ENCODE results near the gene ST3GAL4.

Gene ST3GAL4

GRCh38 chr11:126430581-126431335 is 75.3 kb downstream of the ST3GAL4 start:
- no peak for DNase-seq (ENCODE audit: low spot score)
- TF ChIP-seq CTCF (IDR thresholded peaks at IDR 0.05; ENCODE audit: extremely low read depth, missing control alignments): no peak

DNA sequence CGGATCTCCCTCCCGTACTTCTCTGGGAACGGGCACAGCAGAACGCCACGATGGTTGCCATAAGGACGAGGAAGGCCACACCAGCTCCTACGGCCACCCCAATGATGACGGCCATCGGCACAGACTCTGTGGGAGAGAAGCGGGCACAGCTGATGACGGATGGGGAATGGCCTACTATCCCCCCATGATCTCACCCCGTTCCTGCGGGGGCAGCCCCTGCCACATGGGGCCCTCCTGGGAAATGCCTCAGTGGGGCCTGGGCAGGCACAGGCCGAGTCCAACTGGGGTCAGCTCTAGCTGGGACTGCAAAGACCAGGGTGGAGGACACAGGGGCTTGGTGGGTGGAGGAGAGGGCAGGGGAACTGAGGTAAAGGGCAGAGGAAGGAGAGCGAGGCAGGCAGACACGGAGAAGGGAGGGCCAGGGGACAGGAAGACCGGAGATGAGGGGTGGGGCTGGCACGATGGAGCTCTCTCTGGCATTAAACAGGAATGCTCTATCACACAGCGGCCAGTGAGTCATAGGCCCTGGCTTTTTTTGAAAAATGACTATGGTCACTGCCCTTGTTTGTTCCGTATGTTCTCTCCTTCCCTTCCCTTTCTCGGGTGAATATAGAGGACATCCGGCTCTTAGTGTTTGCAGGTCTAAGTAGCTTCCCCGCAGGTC is 76.0 kb downstream of the ST3GAL4 start:
- DNase-seq (ENCODE audit: low spot score): no peak
- no peak for TF ChIP-seq CTCF (IDR thresholded peaks at IDR 0.05; ENCODE audit: extremely low read depth, missing control alignments)

DNA sequence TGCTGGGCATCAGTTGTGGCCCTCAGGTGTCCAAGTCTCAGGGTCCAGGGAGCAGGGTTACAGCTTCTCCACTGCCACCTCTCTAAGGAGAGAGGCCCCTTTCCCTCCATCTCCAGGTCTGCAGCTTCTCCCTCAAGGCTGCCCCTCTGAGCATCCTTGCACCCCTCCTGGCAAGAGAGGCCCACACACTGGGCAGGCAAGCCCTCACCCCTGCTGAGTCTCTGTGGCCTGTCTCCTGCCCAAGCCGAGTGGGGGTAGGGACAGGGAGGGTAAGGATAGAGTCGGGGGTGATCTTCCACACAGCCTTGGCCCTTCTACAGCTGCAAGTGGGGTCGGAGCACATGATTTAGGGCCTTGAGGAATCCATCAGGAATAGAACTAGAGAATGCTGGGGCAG is 76.6 kb downstream of the ST3GAL4 start:
- no peak for TF ChIP-seq CTCF (IDR thresholded peaks at IDR 0.05; ENCODE audit: extremely low read depth, missing control alignments)
- DNase-seq (ENCODE audit: low spot score): no peak

DNA sequence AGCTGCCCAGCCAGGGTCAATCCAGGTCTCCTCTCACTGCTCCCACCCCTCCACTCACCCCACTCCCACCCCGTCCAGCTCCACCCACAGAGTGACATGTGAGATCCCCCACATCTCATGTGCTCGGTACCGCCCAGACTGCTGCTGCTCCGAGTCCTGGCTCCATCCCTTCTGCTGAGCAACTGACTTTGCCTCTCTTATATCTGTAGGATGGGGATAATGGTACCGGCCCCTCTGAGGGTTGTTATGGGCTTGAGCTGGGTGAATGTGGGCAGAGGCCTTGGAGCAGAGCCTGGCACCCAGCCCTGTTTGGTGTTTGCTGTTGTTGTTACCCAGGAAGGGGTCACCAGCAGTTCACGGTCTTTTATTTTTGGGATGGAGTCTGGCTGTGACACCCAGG is 77.0 kb downstream of the ST3GAL4 start:
- no peak for DNase-seq (ENCODE audit: low spot score)
- TF ChIP-seq CTCF (IDR thresholded peaks at IDR 0.05; ENCODE audit: extremely low read depth, missing control alignments): no peak

- TF ChIP-seq CTCF (IDR thresholded peaks at IDR 0.05; ENCODE audit: extremely low read depth, missing control alignments): no peak
- no peak for DNase-seq (ENCODE audit: low spot score)
These were observed 77.9 kb downstream of the ST3GAL4 start for GRCh38 chr11:126433244-126433846.

DNA sequence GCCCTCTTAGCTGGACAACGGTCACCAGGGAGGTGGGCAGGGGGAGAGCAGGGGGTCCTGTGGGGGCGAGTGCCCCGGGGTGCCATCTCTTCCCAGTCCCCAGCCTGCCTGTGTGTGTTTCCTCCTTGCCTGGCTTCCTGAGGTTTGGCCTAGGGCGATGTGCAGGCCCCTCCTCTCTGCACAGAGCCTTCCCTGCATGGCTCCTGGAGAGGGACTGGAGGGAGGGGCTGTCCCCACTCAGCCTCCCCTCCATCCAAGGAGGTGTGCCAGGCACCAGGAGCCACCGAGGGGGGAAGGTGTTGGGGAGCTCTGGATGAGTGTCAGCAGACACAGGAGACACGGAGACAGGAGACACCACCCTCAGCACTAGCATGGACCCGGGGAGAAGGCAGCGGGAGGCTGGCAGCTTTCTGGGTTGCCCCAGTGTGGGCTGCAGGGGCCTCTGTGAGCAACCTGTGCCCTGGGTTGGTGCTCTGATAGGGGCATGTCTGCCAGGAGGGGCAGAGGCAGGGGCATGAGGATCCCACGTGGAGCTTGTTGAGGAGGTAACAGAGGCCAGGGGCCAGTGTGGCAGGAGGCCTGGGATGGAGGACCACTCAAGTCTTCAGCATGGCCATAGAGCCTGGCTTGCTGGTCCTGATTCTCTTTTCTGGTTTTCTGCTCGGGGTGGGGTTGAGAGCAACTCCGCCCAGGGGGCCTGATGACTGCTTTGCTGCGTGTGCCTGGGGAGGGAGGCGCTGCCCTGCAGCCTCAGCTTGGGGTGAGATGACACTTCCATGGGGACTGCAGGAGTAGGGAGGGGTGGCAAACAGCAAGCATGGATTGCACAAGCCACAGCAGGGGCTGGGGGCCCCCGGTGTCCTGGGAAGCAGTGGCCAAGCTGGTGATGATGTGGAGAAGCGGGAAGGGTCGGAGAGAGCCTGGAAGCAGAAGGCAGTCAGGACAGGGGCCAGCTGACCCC is 78.8 kb downstream of the ST3GAL4 start:
- no peak for TF ChIP-seq CTCF (IDR thresholded peaks at IDR 0.05; ENCODE audit: extremely low read depth, missing control alignments)
- no peak for DNase-seq (ENCODE audit: low spot score)
